H9 (cell line): ENCODE measurements around the gene MUTYH. TPM values are rescaled to one million over a fixed set of nuclear protein-coding genes. Genes with fewer than 3 reads are reported as not detected.

Experiments used
- DNase-seq: peaks from one replicate; pipeline ENCODE4 v3.0.0-alpha.2; 2017
- H2AFZ ChIP-seq: one replicate; pipeline ENCODE4 v1.6.1; 2013; ENCODE audit warnings: mild to moderate bottlenecking, low read length, control low read depth, moderate library complexity
- H2AK5ac ChIP-seq: 2 replicates; pipeline ENCODE4 v1.6.1; 2013; ENCODE audit warnings: low read length, control low read depth, mixed read lengths; ENCODE audit not compliant: insufficient read length
- H2BK120ac ChIP-seq: one replicate; pipeline ENCODE4 v1.6.1; 2013; ENCODE audit warnings: low read depth, mild to moderate bottlenecking, low read length, control low read depth, inconsistent platforms; ENCODE audit not compliant: poor library complexity, severe bottlenecking
- H2BK12ac ChIP-seq: 2 replicates; pipeline ENCODE4 v1.6.1; 2013; ENCODE audit warnings: low read length, control low read depth, mixed read lengths, low read depth; ENCODE audit not compliant: insufficient read length
- H2BK15ac ChIP-seq: 2 replicates; pipeline ENCODE4 v1.6.1; 2013; ENCODE audit warnings: low read depth, low read length, control low read depth
- H2BK20ac ChIP-seq: one replicate; pipeline ENCODE4 v1.6.1; 2013; ENCODE audit warnings: low read depth, mild to moderate bottlenecking, low read length, control low read depth, inconsistent platforms; ENCODE audit not compliant: poor library complexity, severe bottlenecking
- H2BK5ac ChIP-seq: 2 replicates; pipeline ENCODE4 v1.6.1; 2013; ENCODE audit warnings: low read length, control low read depth, mixed read lengths; ENCODE audit not compliant: insufficient read length
- H3K14ac ChIP-seq: 2 replicates; pipeline ENCODE4 v1.6.1; 2013; ENCODE audit warnings: low read length, control low read depth; ENCODE audit not compliant: insufficient read depth
- H3K18ac ChIP-seq: 2 replicates; pipeline ENCODE4 v1.6.1; 2013; ENCODE audit warnings: low read depth, mild to moderate bottlenecking, mixed read lengths, low read length, control low read depth; ENCODE audit not compliant: insufficient read length
- H3K23ac ChIP-seq: 2 replicates; pipeline ENCODE4 v1.6.1; 2013; ENCODE audit warnings: low read length, control low read depth, mixed read lengths, low read depth; ENCODE audit not compliant: insufficient read length
- H3K23me2 ChIP-seq: 2 replicates; pipeline ENCODE4 v1.6.1; 2013; ENCODE audit warnings: low read depth, mild to moderate bottlenecking, mixed read lengths, low read length, control low read depth; ENCODE audit not compliant: insufficient read length, poor library complexity, severe bottlenecking
- H3K27ac ChIP-seq: 2 replicates; pipeline ENCODE4 v1.5.1; 2013; ENCODE audit warnings: low read length, control low read depth, mixed read lengths, low read depth; ENCODE audit not compliant: insufficient read length
- H3K27me3 ChIP-seq: 2 replicates; pipeline ENCODE4 v1.6.1; 2013; ENCODE audit warnings: low read length, control low read depth, inconsistent platforms; ENCODE audit not compliant: insufficient read depth
- H3K4ac ChIP-seq: 2 replicates; pipeline ENCODE4 v1.6.1; 2013; ENCODE audit warnings: low read depth, mild to moderate bottlenecking, control low read depth, inconsistent platforms, low read length, moderate library complexity
- H3K4me1 ChIP-seq: 2 replicates; pipeline ENCODE4 v1.6.1; 2013; ENCODE audit warnings: low read length, control low read depth, inconsistent platforms; ENCODE audit not compliant: insufficient read depth
- H3K4me2 ChIP-seq: 2 replicates; pipeline ENCODE4 v1.6.1; 2013; ENCODE audit warnings: low read length, control low read depth, mixed read lengths; ENCODE audit not compliant: insufficient read length, insufficient read depth
- H3K56ac ChIP-seq: 2 replicates; pipeline ENCODE4 v1.6.1; 2013; ENCODE audit warnings: low read depth, mild to moderate bottlenecking, mixed read lengths, low read length, control low read depth; ENCODE audit not compliant: insufficient read length
- H3K79me1 ChIP-seq: 2 replicates; pipeline ENCODE4 v1.6.1; 2013; ENCODE audit warnings: low read depth, mild to moderate bottlenecking, moderate library complexity, low read length, control low read depth, inconsistent platforms; ENCODE audit not compliant: insufficient read depth, poor library complexity, severe bottlenecking
- H3K79me2 ChIP-seq: 2 replicates; pipeline ENCODE4 v1.6.1; 2013; ENCODE audit warnings: low read length, control low read depth, inconsistent platforms; ENCODE audit not compliant: insufficient read depth
- H3K9ac ChIP-seq: 2 replicates; pipeline ENCODE4 v1.6.1; 2013; ENCODE audit warnings: low read length, control low read depth, mixed read lengths; ENCODE audit not compliant: insufficient read length; ENCODE audit errors: extremely low read depth
- H3K9me3 ChIP-seq: one replicate; pipeline ENCODE4 v1.6.1; 2013; ENCODE audit warnings: low read depth, low read length, inconsistent platforms; ENCODE audit not compliant: control insufficient read depth
- H3T11ph ChIP-seq: one replicate; pipeline ENCODE4 v1.6.1; 2013; ENCODE audit warnings: mild to moderate bottlenecking, low read length, control low read depth, inconsistent platforms
- H4K20me1 ChIP-seq: one replicate; pipeline ENCODE4 v1.6.1; 2013; ENCODE audit not compliant: control insufficient read depth, insufficient read length, insufficient read depth
- H4K5ac ChIP-seq: 2 replicates; pipeline ENCODE4 v1.6.1; 2013; ENCODE audit warnings: low read depth, mild to moderate bottlenecking, mixed read lengths, low read length, control low read depth; ENCODE audit not compliant: insufficient read length
- H4K8ac ChIP-seq: replicated peaks from 2 replicates; pipeline ENCODE4 v1.6.1; 2013; ENCODE audit warnings: low read length, control low read depth, mixed read lengths, low read depth; ENCODE audit not compliant: insufficient read length
- H4K91ac ChIP-seq: 2 replicates; pipeline ENCODE4 v1.6.1; 2013; ENCODE audit warnings: low read depth, mild to moderate bottlenecking, moderate library complexity, mixed read lengths, low read length, control low read depth; ENCODE audit not compliant: insufficient read length
- H3K27ac Mint-ChIP-seq, 3 experiments: 2 replicates in 2 of 3; 3 replicates in 1 of 3; pipeline ENCODE4 v1.8.0; 2020 to 2021; ENCODE audit warnings: mixed read lengths in 3 of 3, mild to moderate bottlenecking in 1 of 3, moderate library complexity in 1 of 3
- H3K27me3 Mint-ChIP-seq: 2 replicates; pipeline ENCODE4 v1.8.0; 2021; ENCODE audit warnings: low read depth, mild to moderate bottlenecking, moderate library complexity, mixed read lengths
- H3K36me3 Mint-ChIP-seq, 3 experiments: 2 replicates in 2 of 3; 3 replicates in 1 of 3; pipeline ENCODE4 v1.8.0; 2020 to 2021; ENCODE audit warnings: low read depth in 3 of 3, mixed read lengths in 3 of 3; ENCODE audit not compliant: insufficient read depth in 1 of 3
- H3K4me1 Mint-ChIP-seq, 2 experiments: 2 replicates each; pipeline ENCODE4 v1.8.0; 2020; ENCODE audit warnings: mixed read lengths in 2 of 2
- H3K4me3 Mint-ChIP-seq, 2 experiments: 2 replicates in 1 of 2; 3 replicates in 1 of 2; pipeline ENCODE4 v1.8.0; 2020 to 2021; ENCODE audit warnings: mild to moderate bottlenecking in 2 of 2, mixed read lengths in 2 of 2, moderate library complexity in 1 of 2
- H3K9me3 Mint-ChIP-seq, 2 experiments: 2 replicates in 1 of 2; 3 replicates in 1 of 2; pipeline ENCODE4 v1.8.0; 2020; ENCODE audit warnings: mild to moderate bottlenecking in 2 of 2, mixed read lengths in 2 of 2, moderate library complexity in 1 of 2
- CTCF ChIP-seq: fragments of 200-600 bp; sonication (generic); conservative IDR thresholded peaks from 3 replicates; pipeline ENCODE4 v1.8.0; 2021; ENCODE audit warnings: antibody characterized with exemption, mild to moderate bottlenecking
- WGBS: extraction: QIAGEN DNeasy Blood & Tissue Kit; methylation state at CpG from one replicate; pipeline ENCODE4 v1.1.7; 2013; ENCODE audit warnings: missing lambda C conversion rate, low lambda C conversion rate, mixed read lengths; ENCODE audit not compliant: insufficient read length; ENCODE audit errors: extremely low coverage; 5-methylcytosine and 5-hydroxymethylcytosine counted together
- total RNA-seq: library from RNA; stranded (reverse); gene quantifications from 2 replicates; pipeline ENCODE4 v1.2.1, GENCODE V29; 2021

The MUTYH gene
- total RNA-seq, 1 experiment from 2014 or later: 52.6 TPM

GRCh38 chr1:45319761-45320160 lies 20.5 kb downstream of the MUTYH start:
- no peak overlapping the region for H3K14ac ChIP-seq
- no peak overlapping the region for H3K18ac ChIP-seq
- no peak overlapping the region for H3K4me2 ChIP-seq
- no peak overlapping the region for H2BK20ac ChIP-seq
- Mint-ChIP-seq H3K9me3 (peaks cover 6 to 11% of the 10 kb centered on the region in 2 experiments), H3K27me3 (no peaks in the 10 kb centered on the region), H3K4me1 (peaks cover 21% of the 10 kb centered on the region in 2 experiments), H3K27ac (no peak overlapping the region), H3K36me3 (peaks cover 0 to 10% (median 6%) of the 10 kb centered on the region in 3 experiments; a peak in 5 of 7 replicates), H3K4me3 (no peak overlapping the region)
- no peaks in the 10 kb centered on the region for H3K9me3 ChIP-seq
- TF ChIP-seq CTCF: no peak
- H3K23ac ChIP-seq: no peak overlapping the region
- H3K79me1 ChIP-seq: no peaks in the 10 kb centered on the region
- H2BK5ac ChIP-seq: no peak overlapping the region
- no peaks in the 10 kb centered on the region; the same call in 1 of the 2 replicates for H3K4me1 ChIP-seq
- no peak for DNase-seq
- no peak overlapping the region for H3K27ac ChIP-seq
- H3K9ac ChIP-seq: no peak overlapping the region
- no peaks in the 10 kb centered on the region for H3K79me2 ChIP-seq
- H3K4ac ChIP-seq: no peak overlapping the region
- H4K91ac ChIP-seq: no peak overlapping the region
- no peak overlapping the region for H3T11ph ChIP-seq
- no CpG with 5 or more reads among the region's 4 CpGs for WGBS
- no peak overlapping the region for H2BK12ac ChIP-seq
- no peaks in the 10 kb centered on the region for H3K23me2 ChIP-seq
- no peaks in the 10 kb centered on the region for H4K20me1 ChIP-seq
- H2BK15ac ChIP-seq: no peak overlapping the region
- no peak overlapping the region for H4K8ac ChIP-seq
- no peak overlapping the region for H2AFZ ChIP-seq
- H3K56ac ChIP-seq: no peak overlapping the region
- no peak overlapping the region for H4K5ac ChIP-seq
- H2BK120ac ChIP-seq: no peak overlapping the region
- no peaks in the 10 kb centered on the region for H3K27me3 ChIP-seq
- no peak overlapping the region for H2AK5ac ChIP-seq
